Stimulated activated CD8-positive, alpha-beta memory T cell treated with anti-CD3 and anti-CD28 coated beads, Interleukin-15, amount 100 ng/mL, for 24 hours (primary cell): ENCODE measurements around the gene TLCD3B.

ENCODE experiments used
- DNase-seq: peaks from one replicate; pipeline ENCODE4 v3.0.0-alpha.2; 2020; ENCODE audit warnings: low read depth

The TLCD3B gene

DNA sequence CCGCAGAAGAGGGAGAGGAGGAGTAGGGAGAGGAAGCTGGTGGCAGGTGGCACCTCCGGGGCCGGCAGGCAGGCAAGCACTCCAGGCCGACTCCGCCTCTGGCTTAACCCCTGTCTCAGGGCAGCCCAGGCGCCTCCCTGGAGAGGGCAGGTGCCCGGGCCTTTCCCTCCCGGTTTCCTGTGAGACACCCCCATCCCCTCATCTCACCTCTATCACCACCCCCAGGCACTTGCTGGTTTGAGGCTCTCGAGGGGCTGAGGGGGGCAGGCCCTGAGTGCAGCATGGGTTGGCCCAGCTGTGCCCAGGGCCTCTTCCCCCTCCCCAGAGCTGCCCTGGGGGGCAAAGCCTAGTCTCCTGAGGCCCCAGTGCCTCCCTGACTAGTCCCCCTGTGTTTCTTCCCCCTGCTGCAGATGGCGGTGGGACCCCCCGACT is 26.2 kb downstream of the TLCD3B start:
- DNase-seq, result no peak

DNA sequence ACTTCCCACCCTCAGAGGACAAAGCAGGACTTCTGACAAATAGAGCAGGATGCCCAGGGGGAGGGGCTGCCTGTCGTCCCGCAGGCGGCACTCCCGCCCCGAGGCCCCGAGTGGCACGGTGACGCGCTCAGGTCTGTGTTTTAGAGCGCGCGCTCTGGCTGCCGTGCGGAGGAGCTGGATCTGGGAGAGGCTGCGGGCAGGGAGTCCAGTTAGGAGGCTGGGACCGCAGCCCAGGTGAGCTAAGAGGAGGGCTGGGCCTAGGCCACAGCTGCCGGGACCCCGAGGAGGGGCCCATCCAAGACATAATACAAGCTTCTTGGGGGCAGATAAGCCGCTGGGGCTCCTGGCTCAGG is 26.7 kb downstream of the TLCD3B start:
- no peak for DNase-seq

DNA sequence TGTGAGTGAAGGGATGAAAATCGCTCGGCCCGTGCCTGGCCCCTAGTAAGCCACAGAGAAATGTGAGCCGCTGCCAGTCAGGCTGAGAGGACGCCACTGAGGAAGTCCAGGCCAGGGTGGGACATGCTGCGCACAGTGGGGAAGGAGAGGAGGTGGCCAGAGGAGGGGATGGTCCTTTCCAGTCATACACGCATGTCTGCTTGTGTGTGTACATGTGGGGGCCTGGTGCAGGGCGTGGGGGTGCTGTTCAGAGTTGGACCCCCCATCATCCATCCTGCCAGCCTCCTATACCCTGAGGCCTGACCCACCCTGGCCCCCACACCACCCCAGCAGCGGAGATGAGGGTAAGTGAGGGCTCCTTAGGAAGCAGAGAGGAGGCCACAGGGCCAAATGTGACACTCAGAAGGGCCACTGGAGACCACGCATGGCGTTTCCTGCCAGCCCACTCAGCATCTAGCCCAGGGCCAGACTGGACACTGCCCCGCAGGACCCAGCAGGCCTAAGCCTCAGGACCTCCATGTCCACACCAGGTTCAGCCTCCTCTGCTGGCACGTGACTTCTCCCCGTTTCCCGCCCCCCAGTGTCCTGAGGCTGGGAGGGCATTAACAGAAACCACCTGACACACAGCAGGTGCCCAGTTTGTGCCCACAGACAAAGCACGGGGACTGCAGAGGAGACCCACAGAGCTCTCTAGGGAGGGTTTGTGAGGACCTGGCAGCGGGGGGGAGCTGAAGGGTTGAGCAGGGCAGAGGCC is 27.2 kb downstream of the TLCD3B start:
- no peak for DNase-seq

DNA sequence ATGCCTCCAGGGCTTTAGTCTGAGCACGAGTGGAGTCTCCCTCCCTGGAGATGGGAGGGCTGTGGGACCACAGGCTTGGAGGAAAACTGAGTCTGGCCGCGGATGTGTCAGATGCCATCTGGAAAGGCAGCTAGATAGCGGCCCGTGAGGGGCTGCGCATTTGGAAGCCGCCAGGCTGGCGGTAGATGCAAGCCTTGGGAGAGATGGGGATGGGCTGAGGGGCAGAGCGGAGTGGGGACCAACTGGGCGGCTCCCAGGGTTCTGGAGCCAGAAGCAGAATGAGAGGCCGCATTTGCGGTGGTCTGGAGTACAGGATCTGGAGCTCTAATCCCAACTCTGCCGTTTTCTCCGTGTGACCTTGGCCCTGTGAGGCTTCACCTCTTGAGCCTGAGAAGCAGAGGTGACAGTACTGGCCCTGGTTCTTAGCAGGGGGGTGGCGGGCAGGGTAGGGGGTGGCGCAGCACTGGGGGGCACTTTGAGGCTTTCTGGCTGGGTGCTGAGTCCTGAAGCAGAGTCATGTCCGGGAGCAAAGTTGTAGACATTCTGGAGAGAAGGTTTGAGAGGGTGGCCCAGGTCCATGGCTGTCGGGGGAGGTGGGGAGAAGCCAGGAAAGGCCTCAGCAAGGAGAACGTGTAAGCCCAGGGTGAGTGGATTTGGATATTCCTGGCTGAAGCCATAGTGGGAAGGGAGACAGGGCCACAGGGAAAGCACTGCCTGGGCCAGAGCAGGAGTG is 28.3 kb downstream of the TLCD3B start:
- no peak for DNase-seq

DNA sequence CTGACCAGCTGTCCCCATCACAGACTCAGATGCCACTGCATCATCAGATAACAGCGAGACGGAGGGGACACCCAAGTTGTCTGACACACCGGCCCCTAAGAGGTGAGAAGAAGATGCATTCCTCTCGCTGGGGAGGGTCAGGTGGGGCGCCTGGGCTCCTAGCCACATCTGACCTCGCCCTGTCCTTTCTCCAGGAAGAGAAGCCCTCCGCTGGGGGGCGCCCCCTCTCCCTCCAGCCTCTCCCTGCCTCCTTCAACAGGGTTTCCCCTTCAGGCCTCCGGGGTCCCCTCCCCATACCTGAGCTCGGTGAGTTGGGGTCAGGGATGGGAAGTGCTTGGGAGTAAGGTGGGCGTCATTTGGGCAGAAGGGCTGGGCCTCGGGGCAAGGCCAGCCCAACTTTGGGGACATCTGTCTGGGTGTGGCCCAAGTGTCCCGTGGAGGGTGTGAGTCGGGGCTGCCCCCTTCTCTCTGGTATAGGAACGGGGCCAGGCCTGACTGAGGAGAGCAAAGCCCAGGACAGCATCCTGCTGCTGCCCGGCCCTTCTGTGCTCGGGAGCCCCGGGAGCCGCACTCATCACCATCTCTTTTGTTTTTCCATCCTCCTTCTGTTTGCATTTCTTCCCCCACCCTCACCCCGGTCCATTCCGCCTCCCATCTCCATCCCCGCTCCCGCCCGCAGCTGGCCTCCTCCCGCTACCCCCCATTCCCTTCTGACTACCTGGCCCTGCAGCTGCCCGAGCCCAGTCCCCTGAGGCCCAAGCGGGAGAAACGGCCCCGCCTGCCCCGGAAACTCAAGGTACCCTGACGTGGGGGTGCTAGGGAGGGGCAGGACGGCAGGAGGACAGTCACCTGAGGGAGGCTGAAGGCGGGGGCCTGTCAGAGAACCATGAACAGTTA is 30.1 kb downstream of the TLCD3B start:
- DNase-seq, result no peak

DNA sequence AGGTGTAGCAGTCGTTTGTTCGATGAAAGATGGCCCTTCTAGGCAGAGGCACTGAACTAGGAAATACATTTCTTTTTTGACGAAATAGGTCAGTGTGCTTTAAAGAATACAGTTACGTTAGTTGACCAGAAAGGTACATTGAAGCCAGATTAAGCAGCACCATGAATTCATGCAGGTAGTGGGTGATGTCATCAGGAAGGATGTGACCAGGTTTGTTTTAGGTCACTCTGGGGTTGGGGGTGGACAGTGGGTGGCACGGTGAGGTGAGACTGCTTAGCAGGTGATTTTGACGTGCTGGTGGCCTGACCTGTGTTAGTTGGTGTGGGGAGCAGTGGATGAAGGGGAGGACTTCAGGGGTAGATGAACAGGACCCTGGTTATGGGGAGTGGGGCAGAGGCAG is 31.5 kb downstream of the TLCD3B start:
- no peak for DNase-seq

DNA sequence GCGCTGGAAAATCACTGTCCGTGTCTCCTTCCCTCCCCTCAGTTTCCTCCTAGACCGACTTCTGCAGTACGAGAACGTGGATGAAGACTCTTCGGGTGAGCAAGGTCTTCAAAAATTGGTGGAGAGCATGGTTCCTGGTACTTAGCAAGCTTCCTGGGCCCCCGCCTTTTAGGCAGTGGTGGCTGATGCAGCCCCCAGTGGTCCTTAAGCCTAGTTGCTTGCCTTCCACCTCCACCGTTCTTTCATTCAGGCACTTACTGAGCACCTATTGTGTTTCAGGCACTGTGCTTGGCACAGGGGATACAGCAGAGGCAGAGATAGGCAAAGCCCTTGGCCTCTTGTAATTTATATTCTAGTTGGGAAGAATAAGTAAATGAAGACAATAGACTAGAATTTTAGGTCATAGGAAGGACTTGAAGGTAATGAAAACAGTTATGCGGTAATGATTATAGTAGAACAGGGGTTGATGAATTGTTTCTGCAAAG is 34.3 kb downstream of the TLCD3B start:
- no peak for DNase-seq

DNA sequence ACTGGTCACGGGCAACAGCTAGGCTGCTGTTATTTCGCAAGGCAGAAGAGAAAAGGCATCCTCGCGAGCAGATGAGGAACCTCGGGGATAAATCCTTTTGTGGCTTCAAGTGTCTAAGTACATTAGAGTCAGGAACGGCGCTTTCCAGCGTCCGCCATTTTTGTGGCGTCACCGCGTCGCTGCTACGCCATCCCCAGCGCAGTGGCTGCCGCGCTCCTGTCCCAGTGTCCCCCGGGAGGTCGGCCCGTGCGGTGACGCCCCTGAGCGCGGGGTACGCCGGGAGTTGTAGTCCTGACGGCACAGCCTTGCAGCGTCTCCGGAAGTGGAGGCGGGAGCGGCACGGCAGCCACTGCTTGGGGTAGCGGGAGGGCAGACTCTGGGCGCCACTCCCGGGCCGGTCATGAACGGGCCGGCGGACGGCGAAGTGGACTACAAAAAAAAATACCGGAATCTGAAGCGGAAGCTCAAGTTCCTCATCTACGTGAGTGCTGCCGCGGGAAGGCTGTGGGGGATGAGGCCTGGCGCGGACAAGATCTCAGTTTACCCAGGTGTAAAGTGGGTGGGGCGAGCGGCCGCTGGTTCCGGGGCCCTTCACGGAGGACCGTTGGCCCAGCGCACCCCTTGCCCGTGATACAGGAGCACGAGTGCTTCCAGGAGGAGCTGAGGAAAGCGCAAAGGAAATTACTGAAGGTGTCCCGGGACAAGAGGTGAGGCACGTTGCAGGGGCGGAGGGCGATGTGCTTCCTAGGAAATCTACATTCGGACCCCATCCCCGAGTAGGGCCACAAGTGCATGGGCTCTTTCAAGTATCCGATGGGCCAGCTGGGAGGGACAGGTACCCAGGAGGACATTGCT is 34.9 kb downstream of the TLCD3B start, which contains the start of gene INO80E:
Gene INO80E (plus strand): TSS at position 331 of the 855 bp plus-strand sequence. CDS start 70 bp downstream, at position 401.
- peak; percentile 97 for DNase-seq

DNA sequence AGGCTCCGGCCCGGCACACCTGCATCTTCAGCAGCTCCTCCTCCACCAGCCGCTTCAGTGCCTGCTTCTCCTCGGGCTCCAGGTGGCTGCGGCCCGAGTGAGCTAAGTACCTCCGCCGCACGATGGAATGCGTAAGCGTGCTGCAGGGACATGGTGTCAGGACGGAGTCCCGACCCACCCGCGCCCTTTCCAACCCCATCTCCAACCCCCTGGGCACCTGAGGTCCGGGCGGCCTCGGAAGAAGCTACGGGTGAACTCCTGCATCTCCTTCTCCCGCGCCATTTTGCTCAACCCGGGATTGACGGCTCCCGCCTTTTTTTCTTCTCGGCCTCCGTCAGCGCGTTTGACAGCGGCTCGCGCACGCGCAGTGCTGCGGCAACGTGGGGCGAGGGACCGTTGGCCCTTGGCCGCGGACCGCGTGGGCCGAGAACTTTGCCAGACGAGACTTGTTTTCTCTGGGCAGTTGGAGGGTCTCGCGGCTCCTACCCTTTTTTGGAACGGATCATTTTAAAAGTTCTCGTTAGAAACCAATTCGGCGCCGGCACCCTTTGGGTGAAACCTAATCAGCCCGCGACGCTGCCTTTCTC is 35.7 kb downstream of the TLCD3B start, which contains the start of gene HIRIP3:
Gene HIRIP3 (minus strand): TSS at position 294 of the 587 bp plus-strand sequence. CDS start 12 bp downstream, at position 282.
- DNase-seq, result peak; percentile 84

DNA sequence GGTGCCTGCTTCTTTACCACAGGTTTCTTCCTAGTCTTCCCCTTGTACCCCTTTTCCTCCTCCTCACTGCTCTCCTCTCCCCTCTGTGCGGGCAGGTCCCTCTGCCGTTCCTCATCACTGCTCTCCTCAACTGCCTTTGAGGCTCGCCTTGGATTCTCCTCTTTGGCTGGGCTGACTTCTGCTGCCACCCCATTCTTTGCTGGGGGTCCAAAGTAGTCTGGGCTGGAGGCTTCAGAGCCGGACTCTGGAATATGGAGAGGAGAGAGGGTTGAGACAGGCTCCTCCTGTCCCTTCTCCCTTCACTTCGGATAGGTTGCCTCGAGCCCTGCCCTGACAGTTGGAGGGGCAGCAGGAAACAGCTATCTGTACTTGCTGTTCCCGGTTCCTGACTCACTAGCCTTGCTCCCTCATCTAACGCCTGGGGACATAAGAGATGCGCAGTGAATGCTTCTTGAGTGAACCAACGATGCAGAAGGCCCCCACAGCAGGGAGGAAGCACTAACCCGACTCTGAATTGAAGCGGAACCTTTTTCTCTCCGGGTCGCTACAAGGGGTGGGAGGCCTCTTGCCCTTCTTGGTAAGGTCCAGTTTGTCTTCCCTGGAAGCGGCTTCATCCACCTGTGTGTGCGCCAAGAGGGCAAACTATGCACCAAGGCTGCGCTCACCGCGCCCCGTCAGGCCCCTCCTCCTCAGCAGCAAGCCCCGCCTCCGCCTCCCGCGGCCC is 36.3 kb downstream of the TLCD3B start:
- peak; percentile 41 for DNase-seq

DNA sequence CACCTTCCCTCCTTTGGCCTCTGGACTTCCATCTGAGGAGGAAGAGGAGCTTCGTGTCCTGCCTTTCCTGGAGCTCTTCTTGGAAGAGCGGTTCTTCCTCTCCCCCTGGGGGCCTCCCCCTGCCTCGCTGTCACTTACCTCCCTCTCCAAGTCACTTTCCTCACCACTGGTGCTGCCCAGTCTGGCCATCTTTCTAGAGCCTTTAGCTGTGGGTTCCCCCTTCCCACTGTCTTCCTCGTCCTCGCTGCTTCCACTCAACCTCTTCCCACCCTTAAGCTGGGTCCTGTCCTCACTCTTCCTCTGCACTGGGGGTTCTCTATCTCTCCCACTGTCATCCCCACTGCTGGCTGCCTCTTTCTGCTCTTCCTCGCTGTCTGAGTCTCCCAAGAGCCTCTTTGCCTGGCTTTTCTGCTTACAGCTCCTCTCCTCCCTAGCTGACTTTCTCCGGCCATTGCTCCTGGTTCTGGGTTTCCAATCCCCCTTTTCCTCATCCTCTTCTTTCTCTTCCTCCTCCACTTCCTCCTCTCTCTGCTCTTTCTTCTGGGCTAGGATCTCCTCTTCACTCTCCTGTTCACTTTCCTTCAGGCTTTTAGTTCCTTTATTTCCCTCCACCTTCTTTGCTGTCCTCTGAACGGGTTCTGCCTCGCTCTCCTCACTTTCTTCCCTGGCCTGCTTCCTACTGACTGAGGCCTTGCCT is 37.0 kb downstream of the TLCD3B start:
- DNase-seq, result no peak

DNA sequence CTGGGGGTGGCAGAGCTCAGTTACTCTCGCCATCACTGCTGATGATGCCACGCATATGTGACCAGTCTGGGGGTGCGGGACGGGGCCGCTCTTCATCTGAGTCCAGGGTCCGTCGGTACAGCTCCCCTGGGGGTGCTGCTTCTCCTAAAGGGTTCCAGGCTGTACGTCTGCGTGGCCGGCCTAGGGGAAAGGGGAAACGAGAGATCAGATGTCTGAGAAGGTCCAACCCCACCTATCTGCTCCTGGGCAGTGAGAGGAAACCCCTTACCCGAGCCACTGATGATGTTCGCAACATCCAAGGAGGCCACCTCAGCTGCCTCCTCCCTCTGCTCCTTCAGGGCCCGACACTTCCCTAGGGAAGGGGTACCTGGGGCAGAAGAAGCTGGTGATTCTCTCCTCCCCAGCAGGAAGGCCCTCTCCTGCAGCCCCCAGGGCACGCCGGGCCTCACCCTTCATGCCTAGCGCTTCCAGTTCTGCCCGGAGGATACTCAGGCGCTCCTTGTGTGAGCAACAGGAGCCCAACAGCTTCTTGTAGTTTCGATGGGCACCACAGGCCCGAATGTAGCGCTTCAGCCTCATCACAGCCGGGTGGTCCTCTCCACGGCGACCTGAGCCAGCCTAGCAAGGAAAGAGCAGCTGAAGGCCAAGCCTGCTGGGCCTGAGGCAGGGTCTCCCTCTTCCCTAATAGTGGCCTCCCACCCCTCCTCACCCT is 37.7 kb downstream of the TLCD3B start:
- DNase-seq, result no peak

DNA sequence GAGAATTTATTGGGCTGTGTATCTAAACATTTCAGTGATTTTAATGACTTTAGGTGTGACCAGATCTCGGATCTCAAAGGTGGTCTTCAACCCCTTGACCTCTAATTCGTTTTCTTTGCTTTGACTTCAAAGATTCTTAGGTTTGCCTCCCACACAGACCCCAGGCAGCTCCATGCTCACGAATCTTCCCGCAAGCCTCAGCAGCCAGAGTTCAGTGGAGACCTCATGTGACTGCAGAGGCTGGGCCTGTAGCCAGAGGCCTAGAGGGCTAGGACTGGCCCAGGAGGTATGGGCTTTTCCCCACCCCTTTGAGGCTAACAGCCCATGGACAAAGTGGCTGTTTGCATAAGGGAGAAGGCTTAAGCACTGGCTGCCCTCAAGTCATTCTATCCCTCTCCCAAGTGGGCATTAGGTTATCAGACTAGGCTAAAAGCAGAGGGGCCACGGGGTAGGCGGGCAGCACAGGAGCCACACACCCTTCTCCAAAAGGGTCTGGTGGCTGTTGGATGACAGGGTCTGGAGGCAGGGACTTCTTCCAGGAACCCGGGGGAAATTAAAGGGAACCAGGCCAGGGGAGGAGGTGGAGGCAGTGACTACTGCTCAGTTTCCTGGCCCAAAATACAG is 38.6 kb downstream of the TLCD3B start:
- DNase-seq, result no peak

DNA sequence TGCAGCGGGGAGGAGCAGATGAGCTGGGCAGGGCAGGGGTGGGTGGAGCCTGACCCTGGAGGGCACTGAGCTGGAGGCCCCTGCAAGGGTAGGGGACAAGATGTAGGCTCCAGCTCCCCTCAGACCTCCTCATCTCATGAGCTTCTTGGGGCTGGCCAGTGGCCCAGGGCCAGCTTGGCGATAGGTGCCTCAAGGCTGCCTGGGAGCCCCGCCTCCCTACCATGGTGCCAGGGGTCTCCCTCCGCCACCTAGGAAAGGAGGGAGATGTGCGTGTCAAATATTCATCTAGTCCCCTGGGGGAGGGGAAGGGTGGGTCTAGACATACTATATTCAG is 39.5 kb downstream of the TLCD3B start:
- no peak for DNase-seq

DNA sequence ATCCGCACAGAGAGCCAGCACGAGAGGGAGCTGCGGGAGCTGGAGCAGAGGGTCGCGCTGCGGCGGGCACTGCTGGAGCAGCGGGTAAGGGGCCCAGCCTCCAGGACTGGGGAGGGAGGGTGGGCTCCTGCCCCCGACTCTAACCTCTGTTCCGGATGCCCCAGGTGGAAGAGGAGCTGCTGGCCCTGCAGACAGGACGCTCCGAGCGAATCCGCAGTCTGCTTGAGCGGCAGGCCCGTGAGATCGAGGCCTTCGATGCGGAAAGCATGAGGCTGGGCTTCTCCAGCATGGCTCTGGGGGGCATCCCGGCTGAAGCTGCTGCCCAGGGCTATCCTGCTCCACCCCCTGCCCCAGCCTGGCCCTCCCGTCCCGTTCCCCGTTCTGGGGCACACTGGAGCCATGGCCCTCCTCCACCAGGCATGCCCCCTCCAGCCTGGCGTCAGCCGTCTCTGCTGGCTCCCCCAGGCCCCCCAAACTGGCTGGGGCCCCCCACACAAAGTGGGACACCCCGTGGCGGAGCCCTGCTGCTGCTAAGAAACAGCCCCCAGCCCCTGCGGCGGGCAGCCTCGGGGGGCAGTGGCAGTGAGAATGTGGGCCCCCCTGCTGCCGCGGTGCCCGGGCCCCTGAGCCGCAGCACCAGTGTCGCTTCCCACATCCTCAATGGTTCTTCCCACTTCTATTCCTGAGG is 40.0 kb downstream of the TLCD3B start:
- DNase-seq, result no peak

DNA sequence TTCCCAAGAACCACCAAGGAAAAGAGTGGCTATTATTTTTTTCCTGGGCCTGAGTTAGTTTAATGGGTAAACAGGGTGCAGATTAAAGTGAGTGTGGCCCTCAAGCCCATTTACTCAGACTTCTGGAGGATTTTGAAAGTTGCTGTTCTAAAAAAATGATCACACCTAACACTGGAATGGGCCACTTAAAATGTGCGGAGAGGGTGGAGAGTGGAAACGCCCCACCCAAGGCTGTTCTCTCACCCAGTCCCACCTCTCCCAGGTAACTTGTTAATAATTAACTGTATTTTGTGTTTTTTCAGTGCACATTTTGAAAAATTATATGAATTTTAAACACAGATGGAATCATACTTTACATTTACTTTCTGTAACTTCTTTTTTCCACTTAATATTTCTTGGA is 41.0 kb downstream of the TLCD3B start:
- DNase-seq, result no peak

DNA sequence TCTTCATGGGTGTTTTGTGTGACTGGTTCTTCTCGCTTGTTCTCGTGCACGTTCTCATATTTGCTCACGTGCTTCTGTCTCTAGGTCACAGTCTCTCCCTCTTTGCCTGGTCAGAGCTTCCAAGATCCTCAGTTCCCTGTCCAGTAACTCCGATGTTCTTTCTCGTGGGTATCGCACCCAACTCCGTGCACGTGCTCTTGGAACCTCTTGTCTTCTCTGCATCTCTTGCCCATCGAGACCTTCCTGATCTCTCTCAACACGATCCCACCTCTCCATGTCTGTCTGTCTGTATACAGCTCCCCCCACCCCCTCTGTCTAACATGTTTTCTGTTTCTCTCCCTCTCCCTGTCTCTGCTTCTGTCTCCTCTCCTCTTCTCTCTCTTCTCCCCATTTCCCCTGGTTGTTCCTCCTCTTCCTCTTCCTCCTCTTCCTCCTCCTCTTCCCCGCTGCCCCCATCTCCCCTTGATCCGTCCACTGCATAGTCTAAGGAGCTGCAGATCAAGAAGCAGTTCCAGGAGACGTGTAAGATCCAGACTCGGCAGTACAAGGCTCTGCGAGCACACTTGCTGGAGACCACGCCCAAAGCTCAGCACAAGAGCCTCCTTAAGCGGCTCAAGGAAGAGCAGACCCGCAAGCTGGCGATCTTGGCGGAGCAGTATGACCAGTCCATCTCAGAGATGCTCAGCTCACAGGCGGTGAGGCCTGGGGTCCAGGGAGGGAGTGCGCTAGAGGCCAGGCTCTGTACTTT is 41.8 kb downstream of the TLCD3B start:
- DNase-seq, result no peak
